Measurements from ENCODE around the gene GJA4. TPM values are rescaled to one million over a fixed set of nuclear protein-coding genes. Genes with fewer than 3 reads are reported as not detected.
A peak's percentile ranks its signal among the peaks of the same experiment; 100 is the strongest.

GJA4 gene
- total RNA-seq, 1 experiment from 2014 or later: not detected

GRCh38 chr1:34761176-34761761 lies 31.5 kb upstream of the GJA4 start:
- intact Hi-C loops (cut with micrococcal nuclease): no loop called here
- ChIA-PET RAD21 (ENCODE audit: low non-redundant PET in 1 of 2, low total read pairs in 2 of 2, uncharacterized antibody in 2 of 2, unreplicated experiment in 2 of 2) (no interaction called here), POLR2A (no interaction called here), CTCF (no interaction called here)
- TF ChIP-seq SP1 (IDR thresholded peaks at IDR 0.05; ENCODE audit: low read depth) (no peak), ZBTB33 (IDR thresholded peaks at IDR 0.05; ENCODE audit: extremely low read depth, insufficient replicate concordance, low read length) (no peak), CBX3 (IDR thresholded peaks at IDR 0.05; ENCODE audit: low read depth) (no peak), POLR2AphosphoS5 (IDR thresholded peaks at IDR 0.05; ENCODE audit: low read depth, low read length) (no peak), CEBPB (IDR thresholded peaks at IDR 0.05; ENCODE audit: low read depth) (no peak), ELF1 (IDR thresholded peaks at IDR 0.05; ENCODE audit: borderline replicate concordance, low read depth) (no peak), JUND (IDR thresholded peaks at IDR 0.05) (no peak), EZH2 (IDR thresholded peaks at IDR 0.05) (no peak), FOSL1 (IDR thresholded peaks at IDR 0.05; ENCODE audit: low read depth) (no peak), ZNF274 (IDR thresholded peaks at IDR 0.05; ENCODE audit: low read depth, low read length) (no peak), MAX (IDR thresholded peaks at IDR 0.05) (no peak), ZFX (IDR thresholded peaks at IDR 0.05) (no peak), EZH2phosphoT487 (IDR thresholded peaks at IDR 0.05; ENCODE audit: borderline replicate concordance) (no peak)
- Histone ChIP-seq H3K9me2 (ENCODE audit: insufficient read depth) (no peaks in the 10 kb centered on the region), H3K4me3 (replicated peaks in 1 of 2; ENCODE audit: low read depth in 1 of 2, low read length in 2 of 2) (no peak overlapping the region), H3K36me3 (ENCODE audit: control insufficient read depth in 1 of 2, insufficient read depth in 2 of 2, low read length in 2 of 2) (no peaks in the 10 kb centered on the region), H3K4me1 (ENCODE audit: control insufficient read depth in 1 of 2, insufficient read depth in 2 of 2, low read length in 2 of 2) (peaks cover 43 to 61% of the 10 kb centered on the region in 2 experiments), H4K20me1 (ENCODE audit: insufficient read depth) (no peaks in the 10 kb centered on the region), H3K79me2 (ENCODE audit: insufficient read depth, low read length) (no peaks in the 10 kb centered on the region), H3K9me3 (ENCODE audit: control insufficient read depth in 1 of 2, insufficient read depth in 1 of 2, low read depth in 1 of 2, low read length in 2 of 2) (no peaks in the 10 kb centered on the region), H3K4me2 (ENCODE audit: low read length) (no peak overlapping the region), H2AFZ (ENCODE audit: low read depth, low read length, poor library complexity, severe bottlenecking) (no peak overlapping the region), H3K27ac (ENCODE audit: low read depth, low read length) (peak overlapping the region; percentile 87; the same call in 1 of the 2 replicates), H3K9ac (ENCODE audit: low read length) (no peak overlapping the region), H3K27me3 (ENCODE audit: insufficient read depth, low read length) (no peaks in the 10 kb centered on the region)
- ATAC-seq (no peak), DNase-seq (ENCODE audit: low read depth, low spot score) (no peak)
- no TSS peak for BruUV-seq (replicated peaks)
